Smooth muscle cell of the brain vasculature (primary cell): ENCODE measurements around the gene SMAD6.

ENCODE experiments used
- DNase-seq: peaks from one replicate; pipeline ENCODE4 v3.0.0-alpha.2; 2012; ENCODE audit warnings: low read depth, low spot score

Gene SMAD6

GRCh38 chr15:66703540-66703941, 1.5 kb downstream of the SMAD6 start:
- DNase-seq, result no peak

DNA sequence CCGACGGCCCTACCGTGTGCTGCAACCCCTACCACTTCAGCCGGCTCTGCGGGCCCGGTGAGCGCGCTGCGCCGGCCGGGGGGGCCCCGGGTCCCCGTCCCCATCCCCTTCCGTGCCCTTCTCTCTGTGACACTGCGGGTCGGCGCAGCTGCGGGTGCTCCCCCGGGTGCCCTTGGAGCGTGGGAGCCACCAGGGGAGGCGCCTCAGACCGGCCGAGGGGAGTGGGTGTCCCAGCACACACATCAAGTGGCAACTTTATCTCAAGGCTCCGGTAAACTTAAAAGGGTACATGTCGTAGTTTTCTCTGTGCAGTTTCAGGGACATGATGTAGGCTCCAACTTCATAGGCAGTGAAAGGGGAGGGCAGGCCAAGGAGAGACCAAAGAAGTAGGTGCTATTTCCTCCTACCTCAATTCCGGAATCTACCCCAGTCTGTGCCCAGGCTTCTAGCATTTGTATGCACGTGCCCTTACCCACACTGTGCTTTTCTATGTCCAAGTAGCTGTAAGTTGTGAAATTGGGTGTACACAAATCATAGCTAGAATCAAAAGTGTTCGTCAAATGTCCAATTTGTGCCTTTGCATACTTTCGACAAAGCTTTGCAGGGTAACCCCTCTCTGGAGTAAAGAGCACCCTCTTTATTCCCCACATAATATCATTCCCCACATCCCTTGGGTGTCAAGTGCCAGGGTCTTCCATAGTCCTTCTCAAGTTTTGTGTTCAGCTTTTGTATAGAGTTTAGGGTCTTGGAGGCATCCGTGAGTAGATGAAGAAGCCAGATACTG, 2.2 kb downstream of the SMAD6 start:
- DNase-seq, result no peak

- DNase-seq, result no peak
These were observed 2.7 kb downstream of the SMAD6 start for GRCh38 chr15:66704803-66705153.

- DNase-seq, result no peak
These were observed 3.5 kb downstream of the SMAD6 start for GRCh38 chr15:66705277-66706146.

DNA sequence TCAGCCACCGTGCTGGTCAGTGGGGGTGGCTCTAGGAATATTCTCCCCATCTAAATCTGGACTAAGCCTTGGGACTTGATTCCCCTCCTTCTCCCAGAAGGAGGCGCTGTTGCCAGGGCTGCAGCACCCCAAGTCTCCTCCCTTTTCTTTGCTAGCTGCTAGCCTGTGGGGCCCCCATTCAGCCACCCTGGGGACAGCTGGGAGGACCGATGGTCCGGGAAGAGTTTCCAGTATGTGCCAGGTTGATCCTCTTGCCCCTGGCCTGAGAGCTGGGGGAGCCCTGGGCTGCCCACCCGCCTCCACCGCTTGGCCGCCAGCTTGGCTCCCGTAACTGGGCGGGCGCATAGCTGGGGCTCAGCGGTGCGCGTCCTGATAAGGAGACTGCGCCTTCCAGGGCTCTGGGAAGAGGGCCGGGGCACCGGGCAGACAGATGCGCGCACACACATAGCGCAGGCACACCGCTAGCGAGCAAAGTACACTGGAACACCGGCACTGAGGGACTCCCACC, 4.2 kb downstream of the SMAD6 start:
- no peak for DNase-seq

DNA sequence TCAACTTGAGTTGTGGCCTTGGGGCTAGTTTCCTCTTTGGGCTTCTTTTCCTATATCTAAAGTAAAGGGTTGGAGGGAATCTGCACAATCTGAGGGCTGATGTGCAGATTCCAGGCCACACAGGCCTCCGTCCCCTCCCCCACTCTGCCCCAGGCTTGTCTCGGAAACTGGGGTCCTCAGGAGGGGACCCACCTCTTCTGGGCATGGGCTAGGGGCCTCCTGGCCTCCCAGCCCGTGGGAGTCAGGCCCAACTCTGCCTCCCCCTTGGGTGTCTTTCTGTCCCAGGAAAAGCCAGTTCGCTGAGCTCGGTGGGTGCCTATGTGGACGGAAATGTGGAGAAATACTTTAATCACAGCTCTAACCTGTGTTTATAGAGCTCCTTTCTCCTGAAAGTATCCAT, 4.8 kb downstream of the SMAD6 start:
- DNase-seq, result no peak

DNA sequence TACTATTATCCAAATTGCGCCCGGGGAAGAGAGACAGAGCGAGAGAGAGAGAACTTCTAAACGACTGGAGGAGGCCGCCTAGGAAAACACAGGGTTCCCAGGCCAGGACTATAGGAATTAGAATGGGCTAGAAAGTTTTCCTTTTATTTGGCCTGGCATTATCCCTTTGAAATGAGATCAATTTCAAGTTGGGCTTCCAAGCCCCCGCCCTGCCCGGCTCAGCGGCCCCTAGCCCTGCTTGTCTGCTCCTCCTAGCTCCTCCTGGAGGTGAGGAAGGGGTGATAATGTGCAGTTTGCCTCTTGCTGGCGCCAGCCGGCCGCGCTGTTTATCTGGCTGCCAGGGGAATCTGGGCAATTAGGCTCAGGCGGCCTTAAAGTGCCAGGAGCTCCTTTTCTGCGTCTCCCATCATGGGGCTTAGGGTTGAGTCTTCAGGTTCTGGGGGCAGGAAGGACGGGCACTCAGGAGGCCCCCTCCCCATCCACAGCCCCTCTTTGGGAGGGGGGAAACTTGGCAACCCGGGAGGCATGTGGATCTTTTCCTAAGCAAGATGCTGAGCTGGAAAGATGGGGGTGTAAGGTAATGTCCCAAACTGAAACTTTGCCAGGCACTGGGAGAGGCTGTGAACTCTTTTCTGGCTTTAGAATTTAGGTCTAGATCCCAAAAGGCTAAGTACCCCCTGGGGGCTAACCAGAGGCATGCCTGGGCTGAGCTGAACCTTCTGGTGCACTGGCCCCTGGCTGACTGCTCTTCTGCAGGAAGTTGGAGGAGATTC, 5.5 kb downstream of the SMAD6 start:
- no peak for DNase-seq

GRCh38 chr15:66708389-66708788, 6.4 kb downstream of the SMAD6 start:
- DNase-seq, result no peak

- no peak for DNase-seq
These were observed 7.8 kb downstream of the SMAD6 start for GRCh38 chr15:66709884-66710283.

DNA sequence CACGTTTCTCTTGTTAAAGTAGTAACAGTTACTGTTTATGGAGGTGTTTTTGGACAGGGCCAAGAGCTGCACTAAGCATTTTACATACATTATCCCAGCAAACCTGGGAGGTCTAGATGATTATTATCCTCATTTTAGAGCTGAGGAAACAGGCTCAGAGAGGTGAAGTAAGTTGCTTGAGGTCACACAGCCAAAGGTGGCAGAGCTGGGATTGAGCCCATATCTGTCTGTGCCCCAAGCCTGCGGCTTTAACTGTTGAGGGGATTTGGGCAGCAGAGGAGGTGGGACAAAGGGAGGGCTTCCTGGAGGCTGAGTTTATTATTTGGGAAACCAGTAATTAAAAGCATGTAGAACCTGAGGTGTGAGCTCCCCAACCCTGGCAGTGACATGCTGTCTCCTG, 9.2 kb downstream of the SMAD6 start:
- DNase-seq, result no peak

DNA sequence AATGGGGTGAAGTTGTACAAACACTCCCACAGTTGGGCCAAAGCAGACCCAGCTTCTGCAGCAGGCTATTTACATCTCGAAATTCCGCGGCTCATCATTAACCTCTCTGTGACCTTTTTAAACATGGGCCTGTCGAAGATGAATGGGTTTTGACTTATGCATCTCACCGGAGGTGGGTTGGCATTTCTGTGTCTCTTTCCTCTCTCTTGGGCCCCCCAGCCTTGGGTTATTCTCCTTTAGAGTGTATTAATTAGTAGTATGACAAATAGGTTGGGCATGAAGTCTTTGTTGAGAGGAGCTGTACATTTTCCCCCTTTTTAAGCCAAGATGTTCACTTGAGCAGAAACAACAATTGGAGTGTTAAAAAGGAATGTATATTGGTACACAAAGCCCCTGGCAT, 9.8 kb downstream of the SMAD6 start:
- no peak for DNase-seq

GRCh38 chr15:66713843-66714508, 11.9 kb downstream of the SMAD6 start:
- no peak for DNase-seq

DNA sequence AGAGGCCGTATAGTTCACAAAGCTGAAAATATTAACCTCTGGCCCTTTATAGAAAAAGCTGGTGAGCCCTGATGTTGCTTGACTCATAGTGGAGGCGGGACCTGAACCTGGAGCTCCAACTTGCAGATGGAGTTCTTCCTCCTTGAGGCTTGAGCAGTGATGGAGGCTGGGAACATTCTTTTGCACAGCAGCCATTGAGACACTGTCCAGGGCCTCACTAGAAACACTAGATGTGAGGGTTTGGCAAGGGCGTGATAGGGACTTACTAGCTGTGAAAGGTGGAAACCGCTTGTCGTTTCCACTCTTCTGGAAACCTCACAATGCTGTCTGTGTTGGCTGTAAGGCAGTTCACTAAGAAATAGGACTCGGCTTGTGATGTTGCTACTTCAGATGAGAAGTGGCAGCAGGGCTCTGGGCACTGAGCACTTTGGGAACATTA, 12.5 kb downstream of the SMAD6 start:
- DNase-seq, result no peak

DNA sequence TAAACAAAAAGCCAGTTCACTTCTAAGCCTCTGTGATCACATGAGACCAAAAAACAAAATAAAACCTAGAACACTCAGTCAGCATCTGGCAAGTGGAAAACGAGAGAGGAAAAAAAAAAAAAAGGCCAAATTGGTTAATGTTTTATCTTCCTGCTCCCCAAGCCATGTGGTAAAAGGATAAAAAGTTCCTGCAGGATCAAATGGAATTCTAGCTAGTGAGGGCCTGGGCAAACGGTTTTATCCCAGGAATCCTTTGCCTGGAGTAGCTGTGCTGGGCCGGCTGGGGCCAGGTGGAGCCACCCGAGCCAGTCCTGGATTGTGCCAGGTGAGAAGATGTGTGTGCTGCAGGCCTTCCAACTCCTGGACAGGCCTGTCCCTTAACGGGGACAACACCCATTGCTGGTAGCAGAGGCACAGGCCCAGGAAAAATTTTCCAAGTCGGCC, 13.2 kb downstream of the SMAD6 start:
- no peak for DNase-seq

DNA sequence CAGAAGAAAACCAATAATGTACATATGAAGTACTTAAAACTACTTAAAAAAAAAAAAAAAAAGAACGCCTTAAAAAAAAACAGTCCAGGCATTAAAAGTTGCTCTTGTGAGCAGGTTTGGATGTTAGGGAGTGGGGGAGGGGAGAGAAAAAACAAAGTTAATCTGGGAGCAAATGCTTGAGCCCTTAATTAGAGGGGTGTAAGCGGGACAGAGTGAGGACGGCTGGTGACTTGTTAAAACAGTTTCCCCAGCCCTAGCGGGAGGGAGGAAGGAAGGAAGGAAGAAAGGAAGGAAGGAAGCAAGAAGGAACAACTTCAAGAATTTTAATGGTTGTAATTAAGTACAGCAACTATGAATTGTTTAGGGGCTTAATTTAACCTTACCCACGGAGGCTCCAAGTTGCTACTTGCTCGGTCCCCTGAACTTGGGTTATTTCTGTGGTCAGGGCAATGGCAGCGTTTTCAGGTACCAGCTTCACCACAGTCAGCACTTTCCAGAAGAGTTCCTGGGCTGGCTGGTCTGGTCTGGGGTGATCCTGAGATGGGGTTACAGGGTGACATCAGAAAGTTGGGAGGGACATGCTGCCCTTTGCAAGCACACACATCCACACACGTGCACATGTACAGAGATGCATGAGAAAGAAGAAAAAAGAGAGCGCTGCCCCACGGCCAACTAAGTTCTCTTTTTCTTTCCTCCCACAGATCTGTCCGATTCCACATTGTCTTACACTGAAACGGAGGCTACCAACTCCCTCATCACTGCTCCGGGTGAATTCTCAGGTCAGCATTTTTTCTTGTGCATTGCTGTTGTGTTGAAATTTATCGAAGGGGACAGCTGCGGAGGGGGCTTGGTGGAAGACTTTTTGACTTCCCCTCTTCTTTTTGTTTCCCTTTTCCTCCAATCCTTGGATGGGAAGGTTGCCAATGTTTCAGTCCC, 14.0 kb downstream of the SMAD6 start:
- DNase-seq, result no peak

DNA sequence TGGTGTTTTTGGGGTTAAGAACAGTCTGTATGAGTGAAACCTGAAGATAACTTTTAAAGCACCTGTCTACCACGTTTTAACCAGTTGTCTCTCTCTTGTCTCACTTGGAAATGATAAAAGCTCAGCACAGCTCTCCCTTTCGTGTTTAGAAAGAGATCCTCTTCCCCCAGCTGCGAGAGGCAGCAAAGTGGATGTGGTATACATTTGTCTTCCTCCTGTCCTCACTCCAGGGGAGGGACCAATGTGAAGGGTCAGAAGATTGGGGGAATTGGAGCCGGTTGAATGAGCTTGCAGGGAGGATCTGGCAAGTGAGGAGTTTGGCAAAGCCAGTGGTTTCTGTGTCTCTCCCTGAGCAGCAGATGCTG, 14.6 kb downstream of the SMAD6 start:
- DNase-seq, result no peak

GRCh38 chr15:66718220-66718988, 16.4 kb downstream of the SMAD6 start:
- no peak for DNase-seq

- no peak for DNase-seq
These were observed 17.4 kb downstream of the SMAD6 start for GRCh38 chr15:66719471-66719870.

DNA sequence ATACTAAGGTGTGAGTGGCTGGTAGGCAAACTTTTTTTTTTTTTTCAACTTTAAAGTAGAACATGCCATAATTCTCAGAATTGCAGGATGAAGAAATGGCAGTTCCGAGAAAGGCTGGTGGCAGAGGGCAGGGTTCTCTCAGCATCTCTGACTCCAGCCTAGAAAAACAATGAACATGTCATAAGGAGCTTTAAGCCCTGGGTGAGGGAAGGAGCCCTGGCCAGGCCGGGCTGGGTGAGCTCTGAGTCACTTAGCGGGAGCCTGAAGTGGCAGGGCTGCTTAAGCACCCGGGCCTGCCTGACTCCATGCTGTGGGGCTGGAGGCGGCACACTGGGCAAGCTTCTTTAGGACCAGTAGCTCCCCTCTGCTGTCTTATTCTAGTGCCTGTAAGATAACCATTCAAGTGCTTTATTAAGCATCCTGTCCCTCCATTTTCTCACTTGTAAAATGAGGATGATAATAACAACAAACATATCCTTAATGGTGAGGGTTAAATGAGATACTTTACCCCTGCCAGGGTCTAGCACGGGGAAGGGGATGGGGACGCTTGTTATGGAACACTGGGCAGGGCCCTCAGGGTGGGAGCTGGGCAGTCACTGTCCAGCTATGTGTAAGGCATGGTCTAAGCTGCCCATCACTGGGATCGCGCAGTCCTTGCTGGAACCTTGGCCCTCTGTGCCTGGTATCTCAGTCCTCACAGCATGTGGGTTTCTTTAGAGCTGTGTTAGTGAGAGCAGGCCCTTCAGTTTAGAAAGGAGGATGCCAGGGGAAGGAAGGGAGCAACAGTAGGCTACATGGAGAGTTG, 18.4 kb downstream of the SMAD6 start:
- DNase-seq, result no peak
